HG02571 (cell line): ENCODE measurements around the gene NUMB.

Experiments
- ATAC-seq: cut with Tn5 transposase; IDR thresholded peaks from one replicate; pipeline ENCODE4 v1.9.1; 2021; ENCODE audit warnings: mild to moderate bottlenecking, moderate library complexity; ENCODE audit not compliant: unreplicated experiment

NUMB gene

DNA sequence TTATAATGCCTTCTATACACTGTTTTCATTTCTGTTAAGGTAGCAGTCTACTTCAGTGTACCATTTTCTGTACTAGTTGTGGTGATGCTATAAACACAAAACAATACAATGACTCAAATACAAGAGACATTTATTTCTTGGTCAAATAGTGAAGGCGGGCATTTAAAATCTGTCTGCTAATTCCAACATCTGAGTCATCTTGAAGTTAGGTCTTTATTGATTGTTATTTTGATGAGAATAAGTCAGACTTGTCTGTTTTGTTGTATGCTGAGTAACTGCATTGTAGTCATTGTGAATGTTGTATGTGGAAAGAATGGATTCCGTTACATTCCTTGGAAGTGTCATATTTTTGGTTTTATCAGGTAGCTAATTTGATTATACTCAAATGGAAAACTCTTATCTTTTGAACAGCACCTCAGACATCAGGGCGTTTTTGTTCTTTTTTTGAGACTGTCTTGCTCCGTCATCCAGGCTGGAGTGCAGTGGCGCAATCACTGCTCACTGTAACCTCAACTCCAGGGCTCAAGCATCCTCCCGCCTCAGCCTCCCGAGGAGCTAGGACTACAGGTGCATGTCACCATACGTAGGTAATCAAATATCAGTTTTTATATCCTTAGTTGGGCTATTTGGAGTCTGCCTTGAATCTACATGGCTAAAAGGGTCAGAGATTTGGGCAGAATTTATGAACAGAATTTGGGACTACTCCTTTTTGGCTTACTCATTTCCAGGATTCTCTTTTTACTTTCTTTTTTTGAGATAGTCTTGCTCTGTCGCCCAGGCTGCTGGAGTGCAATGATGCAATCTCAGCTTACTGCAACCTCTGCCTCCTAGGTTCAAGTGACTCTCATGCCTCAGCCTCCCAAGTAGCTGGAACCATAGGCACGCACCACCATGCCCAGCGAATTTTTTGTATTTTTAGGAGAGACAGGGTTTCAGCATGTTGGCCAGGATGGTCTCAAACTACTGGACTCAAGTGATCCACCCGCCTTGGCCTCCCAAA, 164.3 kb downstream of the NUMB start:
- no peak for ATAC-seq

DNA sequence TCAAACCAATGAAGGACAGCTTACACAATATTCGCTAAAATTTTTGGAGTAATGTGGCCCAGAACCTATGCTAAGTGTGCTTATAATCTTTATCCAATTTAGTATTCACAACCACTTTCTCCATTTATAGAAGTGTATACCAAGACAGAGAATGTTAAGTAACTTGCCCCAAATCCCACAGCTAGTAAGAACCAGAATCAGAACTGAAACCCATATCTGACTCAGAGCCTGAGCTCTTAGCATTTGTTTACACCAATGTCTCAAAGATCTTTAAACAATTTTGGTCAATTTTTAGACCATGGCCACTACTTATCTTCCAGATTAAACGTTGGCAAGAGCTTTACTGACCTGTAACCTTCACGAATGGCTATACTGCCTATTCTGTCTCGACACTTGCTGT, 168.1 kb downstream of the NUMB start:
- peak; percentile 77 for ATAC-seq

DNA sequence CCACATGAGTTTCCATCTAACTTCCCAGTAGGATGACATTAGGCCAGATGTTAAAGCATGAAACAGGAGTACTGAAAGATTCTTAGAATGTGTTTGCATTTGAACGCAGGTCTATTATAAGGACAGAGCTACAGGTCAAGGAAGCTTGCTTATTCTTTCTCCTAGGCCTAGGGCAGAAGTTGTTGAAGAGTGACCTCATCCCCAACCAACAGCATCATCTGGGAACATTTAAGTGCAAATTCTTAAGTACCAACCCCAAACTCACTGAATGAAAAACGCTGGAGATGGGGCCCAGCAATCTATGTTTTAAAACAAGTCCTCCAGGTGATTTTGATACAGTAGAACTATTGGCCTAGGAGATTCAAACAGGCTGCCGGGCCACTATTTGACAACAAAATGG, 168.6 kb downstream of the NUMB start:
- no peak for ATAC-seq

DNA sequence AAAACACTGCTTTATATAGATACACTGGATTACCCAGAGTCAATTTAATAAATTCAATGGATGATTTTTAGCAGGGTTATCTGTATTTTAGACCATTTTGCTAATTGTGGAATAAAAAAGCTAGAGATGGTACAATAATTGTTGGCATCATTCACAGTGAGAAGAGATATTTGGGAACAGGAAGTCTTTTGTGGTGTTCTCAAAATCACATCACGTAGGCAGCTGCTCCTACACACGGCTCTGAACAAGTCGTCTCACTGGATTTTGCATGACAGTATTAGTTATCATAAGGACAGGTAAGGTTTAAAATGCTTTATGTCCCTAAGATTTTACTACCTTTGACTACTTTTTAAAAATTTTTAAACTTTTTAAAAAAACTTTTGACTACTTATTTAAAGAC, 169.0 kb downstream of the NUMB start:
- ATAC-seq, result no peak

DNA sequence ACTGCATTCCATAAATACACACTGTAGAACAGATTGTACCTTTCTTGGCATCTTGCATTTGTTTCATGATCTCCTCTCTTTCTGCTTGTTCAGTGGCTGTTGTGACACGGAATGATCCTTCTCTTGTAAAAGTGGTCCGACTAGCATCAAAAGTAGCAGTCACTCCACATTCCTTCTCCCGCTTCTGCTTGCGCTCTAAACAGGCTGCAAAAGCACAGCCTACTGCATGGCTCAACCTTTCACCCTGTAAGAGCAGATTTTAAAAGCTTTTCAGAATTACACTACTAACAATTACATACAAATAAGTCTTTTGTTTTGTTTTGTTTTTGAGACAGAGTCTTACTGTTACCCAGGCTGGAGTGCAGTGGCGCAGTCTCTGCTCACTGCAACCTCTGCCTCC, 171.3 kb downstream of the NUMB start:
- no peak for ATAC-seq

DNA sequence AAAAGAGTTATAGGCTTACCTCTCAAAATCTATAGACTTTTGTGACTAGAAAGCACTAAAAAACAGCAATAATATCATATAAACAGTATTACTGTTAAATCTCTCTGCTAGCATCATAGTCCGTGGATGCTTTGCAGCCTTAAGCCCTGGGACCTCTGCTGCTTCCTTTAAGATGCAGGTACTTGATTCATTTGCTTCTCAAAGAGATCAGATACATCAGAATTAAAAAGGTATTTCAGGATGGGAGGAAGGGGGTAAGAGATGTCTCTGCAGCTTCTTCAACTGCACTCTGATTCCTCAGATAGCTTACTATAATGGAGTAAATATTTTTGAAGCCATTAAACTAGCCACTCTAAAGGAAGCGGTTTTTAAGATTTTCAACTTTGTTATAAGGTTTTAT, 171.7 kb downstream of the NUMB start:
- no peak for ATAC-seq

DNA sequence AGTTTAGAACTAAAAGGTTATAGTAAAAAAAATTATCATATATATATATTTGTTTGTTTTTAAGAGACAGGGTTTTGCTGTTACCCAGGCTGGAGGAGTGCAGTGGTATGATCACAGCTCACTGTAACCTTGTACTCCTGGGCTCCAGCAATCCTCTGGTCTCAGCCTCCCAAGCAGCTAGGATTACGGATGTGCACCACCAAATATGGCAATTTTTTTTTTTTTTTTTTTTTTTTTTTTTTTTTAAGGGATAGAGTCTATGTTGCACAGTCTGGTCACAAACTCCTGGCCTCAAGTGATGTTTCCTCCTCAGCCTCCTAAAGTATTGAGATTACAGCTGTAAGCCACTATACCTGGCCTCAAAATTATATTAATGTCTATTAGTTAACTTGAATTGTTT, 172.4 kb downstream of the NUMB start:
- ATAC-seq, result no peak

DNA sequence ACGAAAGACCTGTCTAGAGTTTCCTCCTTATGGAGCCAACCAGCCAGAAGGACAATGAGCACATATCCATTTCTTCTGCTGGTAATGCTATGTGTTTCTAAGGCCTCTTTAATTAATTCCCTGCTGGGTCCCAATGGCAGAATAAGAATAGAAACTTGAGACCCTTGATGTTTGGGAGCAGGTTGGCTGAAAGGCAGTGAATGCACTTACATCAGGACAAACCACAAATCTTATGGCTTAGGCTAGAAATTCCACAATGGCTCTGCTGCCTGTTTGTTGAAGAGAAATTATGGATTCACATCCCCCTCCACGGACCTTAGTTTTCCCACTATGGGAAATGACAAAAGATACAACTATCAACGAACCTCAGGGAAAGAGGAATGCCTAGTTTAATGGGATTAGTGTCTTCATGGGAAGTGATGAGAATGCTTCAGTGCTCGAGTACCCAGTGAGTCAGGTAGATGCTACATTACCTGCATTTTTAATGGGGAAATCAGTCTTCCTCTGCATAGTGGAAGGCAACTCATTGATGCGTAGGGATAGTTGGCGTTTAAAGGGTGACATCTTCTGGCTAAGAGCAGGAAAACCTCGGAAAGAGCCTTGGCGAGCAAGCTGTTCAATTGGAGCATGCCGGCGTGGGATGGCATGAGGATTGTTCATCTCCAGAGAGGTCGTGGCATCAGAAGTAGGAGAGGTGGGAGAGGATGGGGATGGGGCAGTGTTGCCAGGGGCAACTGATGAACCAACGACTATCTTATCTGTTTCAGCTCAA, 174.6 kb downstream of the NUMB start:
- no peak for ATAC-seq

DNA sequence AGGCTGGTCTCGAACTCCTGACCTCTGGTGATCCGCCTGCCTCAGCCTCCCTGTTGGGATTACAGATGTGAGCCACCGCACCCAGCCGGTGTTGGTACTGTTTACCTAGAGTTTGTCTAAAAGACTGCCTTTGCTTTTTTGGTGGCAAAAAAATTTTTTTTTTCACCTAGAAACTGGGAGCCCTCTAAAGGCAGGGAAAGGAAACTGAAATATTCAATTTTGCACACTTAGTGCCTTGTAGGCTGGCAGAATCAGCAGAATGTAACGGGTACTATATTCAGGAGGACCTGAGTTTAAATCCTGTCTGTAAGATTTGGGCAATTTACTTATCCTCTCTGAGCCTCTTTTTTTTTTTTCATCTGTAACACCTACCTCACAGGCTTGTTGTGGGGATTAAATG, 177.4 kb downstream of the NUMB start:
- no peak for ATAC-seq

DNA sequence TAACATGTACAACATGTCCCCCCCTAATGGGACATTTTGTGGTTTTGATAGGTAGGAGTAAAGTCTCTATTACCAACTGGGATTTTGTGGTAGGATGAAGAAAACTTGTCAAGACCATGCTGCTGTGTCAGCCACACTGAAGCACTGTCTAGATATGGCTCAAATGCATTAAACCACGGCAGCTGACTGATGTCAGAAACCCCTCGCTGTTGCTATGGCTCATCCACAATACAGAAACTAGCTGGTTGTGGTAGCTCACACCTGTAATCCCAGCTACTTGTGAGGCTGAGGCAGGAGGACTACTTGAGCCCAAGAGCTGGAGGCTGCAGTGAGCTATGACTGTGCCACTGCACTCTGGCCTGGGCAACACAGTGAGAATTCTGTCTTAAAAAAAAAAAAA, 181.0 kb downstream of the NUMB start:
- no peak for ATAC-seq

DNA sequence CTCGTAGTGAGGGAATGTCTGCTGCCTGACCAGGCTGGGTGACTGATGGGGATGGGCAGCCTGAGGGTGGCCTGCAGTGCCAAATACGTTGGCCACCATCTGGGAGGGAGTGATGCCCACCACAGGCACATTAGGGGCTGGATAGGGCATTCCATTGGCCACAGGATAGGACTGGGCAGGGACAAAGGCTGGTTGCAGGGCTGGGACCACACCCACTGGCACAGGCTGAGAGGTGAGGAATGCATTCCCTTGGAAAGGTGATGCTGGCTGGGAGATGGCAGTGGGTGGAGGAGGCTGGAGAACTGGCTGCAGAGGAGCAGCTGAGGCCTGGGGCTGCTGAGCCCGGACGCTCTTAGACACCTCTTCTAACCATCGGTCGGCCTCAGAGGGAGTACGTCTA, 181.5 kb downstream of the NUMB start:
- ATAC-seq, result no peak

DNA sequence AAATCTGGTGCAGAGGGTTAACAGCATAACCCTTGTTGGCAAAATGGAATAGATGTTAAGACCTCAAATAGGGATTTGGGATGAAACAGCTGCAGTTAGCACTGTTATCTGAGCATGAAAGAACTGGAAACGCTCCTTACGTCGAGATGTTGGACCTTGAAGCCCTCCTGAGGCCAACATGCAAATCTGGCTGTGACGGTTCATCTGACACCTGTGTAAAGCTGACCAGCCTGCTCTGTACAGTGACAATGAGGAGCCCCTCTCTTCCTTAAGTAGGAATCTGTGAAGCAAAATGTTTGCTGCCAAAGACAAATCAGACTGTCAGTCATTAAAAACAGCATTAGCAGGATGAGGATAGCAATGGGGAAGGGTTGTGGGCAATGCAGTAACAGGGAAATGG, 184.5 kb downstream of the NUMB start:
- no peak for ATAC-seq

DNA sequence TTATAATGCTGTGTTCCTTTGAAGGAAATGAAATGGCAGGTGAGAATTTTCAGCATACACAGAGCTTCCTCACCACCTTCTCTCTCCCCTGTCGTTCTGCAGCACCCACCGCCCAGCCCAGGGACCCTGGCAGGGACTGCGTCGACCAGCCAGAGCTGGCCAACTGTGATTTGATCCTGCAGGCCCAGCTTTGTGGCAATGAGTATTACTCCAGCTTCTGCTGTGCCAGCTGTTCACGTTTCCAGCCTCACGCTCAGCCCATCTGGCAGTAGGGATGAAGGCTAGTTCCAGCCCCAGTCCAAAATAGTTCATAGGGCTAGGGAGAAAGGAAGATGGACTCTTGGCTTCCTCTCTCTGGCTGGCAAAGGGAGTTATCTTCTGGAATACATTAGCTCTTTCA, 186.0 kb downstream of the NUMB start:
- ATAC-seq, result no peak

DNA sequence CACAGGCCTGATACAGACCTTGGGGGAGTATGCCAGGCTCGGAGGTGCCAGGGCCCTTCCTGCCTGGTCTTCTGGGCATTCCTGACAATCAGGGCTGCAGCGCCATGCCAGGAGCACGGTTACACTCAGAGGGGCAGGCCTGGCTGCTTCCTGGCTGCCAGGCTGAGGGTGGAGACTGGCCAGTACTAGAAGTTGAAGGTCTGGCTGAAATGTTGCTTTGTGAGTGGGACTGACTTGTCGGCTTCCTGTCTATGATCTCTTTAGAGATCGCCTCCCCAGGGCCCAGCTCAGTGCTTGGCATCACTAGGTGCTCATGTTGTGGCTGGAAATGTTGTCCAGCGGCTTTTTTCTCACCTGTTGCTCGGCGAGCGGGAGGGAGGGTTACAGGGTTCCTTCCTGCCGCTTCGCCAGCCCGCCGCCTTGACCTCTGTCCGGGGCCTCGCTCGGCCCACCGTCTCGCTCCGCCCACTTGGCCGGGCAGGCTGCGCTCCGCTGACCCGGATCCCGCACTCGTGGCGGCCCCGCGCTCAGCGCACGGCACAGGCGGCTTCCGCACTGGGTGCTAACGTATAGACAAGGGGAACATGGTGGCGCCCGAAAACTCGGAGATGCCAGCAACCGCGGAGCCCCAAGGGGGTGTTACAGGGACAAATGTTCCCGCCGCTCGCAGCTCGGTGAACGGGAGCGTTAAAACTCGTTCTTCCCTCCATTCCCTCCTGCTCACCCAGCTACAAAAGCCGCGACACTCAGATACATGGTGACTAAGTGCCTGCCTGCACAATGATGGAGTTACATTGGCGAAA, 188.4 kb downstream of the NUMB start:
- peak; percentile 66 for ATAC-seq

DNA sequence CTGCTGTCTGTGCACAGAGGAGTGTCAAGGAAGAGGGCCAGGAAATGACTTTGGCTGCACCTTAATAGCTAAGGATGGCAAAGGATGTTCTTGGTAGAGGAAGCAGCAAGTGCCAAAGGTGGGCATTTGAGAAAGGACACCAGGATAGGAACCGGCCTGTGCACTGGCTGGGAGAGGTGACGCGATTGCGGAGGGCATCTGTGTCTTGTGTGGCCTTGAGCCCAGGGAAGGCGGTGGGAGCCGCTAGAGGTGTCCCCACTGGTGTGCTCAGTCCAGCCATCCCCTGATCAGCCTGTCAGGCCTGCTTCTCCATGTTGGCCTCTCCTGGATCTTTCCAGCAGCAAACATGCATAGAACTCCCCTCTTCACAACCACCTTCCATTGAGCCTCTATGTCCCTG, 190.9 kb downstream of the NUMB start:
- no peak for ATAC-seq

DNA sequence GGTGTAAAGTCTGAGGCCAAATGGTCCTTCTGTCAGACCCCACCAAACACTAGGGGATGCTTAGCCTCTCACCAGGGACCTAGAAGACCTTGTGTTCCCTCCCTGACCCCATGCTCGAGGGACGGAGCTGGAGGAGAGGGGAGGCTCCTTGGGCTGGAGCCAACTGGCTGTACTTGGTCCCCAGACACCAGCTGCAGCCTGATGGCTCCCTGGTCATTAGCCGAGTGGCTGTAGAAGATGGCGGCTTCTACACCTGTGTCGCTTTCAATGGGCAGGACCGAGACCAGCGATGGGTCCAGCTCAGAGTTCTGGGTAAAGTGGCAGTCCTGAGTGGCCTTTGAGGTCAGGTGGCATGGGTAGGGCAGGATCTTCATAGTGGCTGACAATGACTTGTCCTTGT, 192.0 kb downstream of the NUMB start:
- no peak for ATAC-seq

DNA sequence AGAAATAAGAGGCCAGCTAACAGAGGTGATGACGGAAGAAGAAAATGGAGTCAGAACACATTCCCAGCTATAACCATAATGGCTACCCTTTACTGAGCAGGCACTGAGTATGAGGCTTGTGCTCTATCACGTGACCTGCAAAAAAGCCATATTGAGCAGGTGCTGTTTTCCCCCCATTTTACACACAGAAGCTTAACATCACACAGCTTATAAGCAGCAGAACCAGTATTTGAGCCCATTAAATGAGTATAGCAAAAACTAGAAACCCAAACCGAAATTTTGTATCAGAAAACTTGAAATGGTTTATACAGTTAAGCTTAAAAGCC, 192.7 kb downstream of the NUMB start:
- no peak for ATAC-seq

DNA sequence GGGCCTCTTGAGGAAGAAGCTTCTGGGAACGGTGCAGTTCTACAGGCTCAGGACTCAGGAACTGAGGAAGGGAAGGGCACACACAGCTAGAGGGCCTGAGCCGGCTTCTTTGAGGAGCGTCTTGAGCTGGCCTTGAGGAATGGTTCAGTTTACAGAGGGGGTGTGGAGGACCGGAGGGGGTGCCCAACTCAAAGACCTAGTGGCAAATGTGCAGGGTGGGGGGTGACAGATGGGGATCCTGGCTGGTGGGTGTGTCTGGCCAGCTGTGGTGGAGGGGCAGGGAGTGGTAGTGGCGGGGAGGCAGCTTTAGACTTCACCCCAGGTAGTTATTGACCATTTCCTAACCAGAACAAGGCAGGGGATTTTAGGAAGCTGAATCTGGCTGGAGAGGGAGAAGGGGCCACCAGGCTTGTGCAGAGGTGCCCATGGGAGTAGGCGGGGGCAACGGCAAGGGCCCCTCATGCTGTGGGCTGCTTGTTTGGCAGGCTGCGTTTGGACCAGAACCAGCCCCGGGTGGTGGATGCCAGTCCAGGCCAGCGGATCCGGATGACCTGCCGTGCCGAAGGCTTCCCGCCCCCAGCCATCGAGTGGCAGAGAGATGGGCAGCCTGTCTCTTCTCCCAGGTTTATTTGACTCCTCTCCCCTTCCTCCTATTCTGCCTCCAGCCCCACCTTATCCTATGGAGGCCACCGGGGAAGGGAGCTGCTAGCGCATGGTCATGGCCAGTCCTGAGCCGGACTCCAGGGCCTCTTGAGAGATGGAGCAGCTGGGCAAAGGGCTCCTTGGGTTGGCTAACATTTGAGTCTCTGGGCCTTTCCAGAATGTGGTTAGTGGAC, 193.2 kb downstream of the NUMB start:
- no peak for ATAC-seq

DNA sequence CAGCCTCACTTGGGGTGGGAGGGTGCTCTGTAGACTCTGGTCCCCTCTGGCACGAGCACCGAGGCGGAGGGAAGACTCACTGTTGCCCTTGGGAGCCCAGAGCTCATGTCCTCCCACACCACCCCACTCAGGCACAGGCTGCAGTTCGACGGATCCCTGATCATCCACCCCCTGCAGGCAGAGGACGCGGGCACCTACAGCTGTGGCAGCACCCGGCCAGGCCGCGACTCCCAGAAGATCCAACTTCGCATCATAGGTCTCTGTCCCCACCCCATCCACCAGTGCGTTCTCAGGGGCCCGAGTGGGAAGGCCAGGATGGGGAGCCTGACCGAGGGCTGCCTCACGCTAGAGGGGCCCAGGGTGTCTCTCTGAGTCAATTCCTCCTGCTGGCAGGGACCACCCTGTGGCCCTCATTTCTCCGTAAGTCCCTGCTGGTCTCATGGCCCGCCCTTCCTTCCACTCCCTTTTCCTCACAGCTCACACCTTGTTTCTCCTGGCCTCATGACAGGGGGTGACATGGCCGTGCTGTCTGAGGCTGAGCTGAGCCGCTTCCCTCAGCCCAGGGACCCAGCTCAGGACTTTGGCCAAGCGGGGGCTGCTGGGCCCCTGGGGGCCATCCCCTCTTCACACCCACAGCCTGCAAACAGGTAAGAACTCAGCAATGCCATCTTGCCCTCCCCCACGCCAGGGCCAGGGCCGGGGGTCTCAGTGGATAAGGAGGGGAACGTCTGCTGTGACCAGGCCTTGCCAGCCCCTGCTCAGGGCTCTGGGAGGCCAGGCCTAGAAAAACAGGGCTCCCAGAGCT, 194.1 kb downstream of the NUMB start:
- ATAC-seq, result no peak

DNA sequence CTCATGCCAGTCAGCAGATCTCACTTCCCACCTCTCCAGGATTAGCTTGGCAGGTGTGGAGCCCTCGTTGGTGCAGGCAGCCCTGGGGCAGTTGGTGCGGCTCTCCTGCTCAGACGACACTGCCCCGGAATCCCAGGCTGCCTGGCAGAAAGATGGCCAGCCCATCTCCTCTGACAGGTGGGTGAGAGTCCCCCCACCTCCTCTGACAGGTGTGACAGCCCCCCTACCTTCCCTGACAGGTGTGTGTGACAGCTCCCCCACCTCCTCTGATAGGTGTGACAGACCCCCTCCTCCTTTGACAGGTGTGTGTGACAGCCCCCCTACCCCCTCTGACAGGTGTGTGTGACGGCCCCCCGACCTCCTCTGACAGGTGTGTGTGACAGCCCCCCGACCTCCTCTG, 194.7 kb downstream of the NUMB start:
- ATAC-seq, result no peak
